Right lobe of liver (tissue), 6 donors: Measurements from ENCODE around the gene HDHD3. TPM values are rescaled to one million over a fixed set of nuclear protein-coding genes. Genes with fewer than 3 reads are reported as not detected.
A peak's percentile ranks its signal among the peaks of the same experiment; 100 is the strongest.

Experiments
- ATAC-seq, 4 donors: fragments of 200-7000 bp; cut with Tn5 transposase; one replicate each; pipeline ENCODE4 v1.9.1; 2020; ENCODE audit warnings: mild to moderate bottlenecking in 4 of 4, moderate library complexity in 4 of 4
- DNase-seq, 3 donors: peaks; one replicate each; pipeline ENCODE4 v3.0.0-alpha.2; 2020
- H3K27ac ChIP-seq, 3 donors: fragments of 200-600 bp; one replicate each; pipeline ENCODE4 v1.8.0; 2022
- H3K27me3 ChIP-seq, 2 donors: fragments of 200-600 bp; one replicate each; pipeline ENCODE4 v1.8.0; 2022
- H3K36me3 ChIP-seq, 4 donors: fragments of 200-600 bp; sonication (generic) in 1 of 4; one replicate each; pipeline versions ENCODE4 v1.5.1 to v1.8.0; 2017 to 2022; ENCODE audit warnings: control low read depth in 1 of 4
- H3K4me1 ChIP-seq, 4 donors: fragments of 200-600 bp; sonication (generic) in 1 of 4; one replicate each; pipeline versions ENCODE4 v1.5.1 to v1.8.0; 2017 to 2022; ENCODE audit warnings: control low read depth in 1 of 4
- H3K4me3 ChIP-seq, 3 donors: fragments of 200-600 bp; one replicate each; pipeline ENCODE4 v1.8.0; 2022
- H3K9me3 ChIP-seq, 4 donors: fragments of 200-600 bp; sonication (generic) in 1 of 4; one replicate each; pipeline versions ENCODE4 v1.5.1 to v1.8.0; 2017 to 2022; ENCODE audit warnings: control low read depth in 1 of 4
- POLR2A ChIP-seq: fragments of 450-650 bp; IDR thresholded peaks from one replicate; pipeline ENCODE4 v1.6.1; 2017; ENCODE audit warnings: antibody characterized with exemption, mild to moderate bottlenecking
- WGBS: methylation state at CpG from one replicate; pipeline ENCODE4 v1.1.6; 2018; ENCODE audit warnings: low coverage, low lambda C conversion rate; ENCODE audit not compliant: insufficient coverage; ENCODE audit errors: missing lambda C conversion rate; 5-methylcytosine and 5-hydroxymethylcytosine counted together
- intact Hi-C, 2 donors: fragments of 100-400 bp; cut with DNase I; formaldehyde crosslinking; loops; one replicate each; pipeline versions ENCODE4 v1.11.2 to v1.14.1; 2022
- total RNA-seq, 6 experiments: library from RNA; depleted of rRNA in 2 of 6; stranded (reverse); fragments of >200 nt in 2 of 6; fragmentation: NEBNext Ultra II Directional in 3 of 6; extraction: Animal tissue kit (Norgen Biotek cat#: 25700) in 3 of 6; gene quantifications; one replicate each; pipeline versions ENCODE4 v1.1.0 to v1.2.4, GENCODE V29; 2016 to 2023
- TF ChIP-seq, protein P1 (sequence below), 4 donors: fragments of 200-600 bp in 3 of 4; fragments of 450-650 bp in 1 of 4; IDR thresholded peaks; one replicate each; pipeline versions ENCODE4 v1.5.1 to v1.8.0; 2016 to 2022; ENCODE audit warnings: antibody characterized with exemption in 4 of 4, mild to moderate bottlenecking in 2 of 4
- donor health status: DM: no; HTN: yes; CAD: no.
- donor health status: DM: no; HTN: no; CAD: no.
- donor health status: DM: no; HTN: no; CAD: no.
- donor health status: DM: no; HTN: yes; CAD: no.
- donor health status: DM: no; HTN: yes; CAD: no.

Gene HDHD3
- total RNA-seq, 6 experiments from 2014 or later: 36.5 to 70.5 (median 67.1) TPM

DNA sequence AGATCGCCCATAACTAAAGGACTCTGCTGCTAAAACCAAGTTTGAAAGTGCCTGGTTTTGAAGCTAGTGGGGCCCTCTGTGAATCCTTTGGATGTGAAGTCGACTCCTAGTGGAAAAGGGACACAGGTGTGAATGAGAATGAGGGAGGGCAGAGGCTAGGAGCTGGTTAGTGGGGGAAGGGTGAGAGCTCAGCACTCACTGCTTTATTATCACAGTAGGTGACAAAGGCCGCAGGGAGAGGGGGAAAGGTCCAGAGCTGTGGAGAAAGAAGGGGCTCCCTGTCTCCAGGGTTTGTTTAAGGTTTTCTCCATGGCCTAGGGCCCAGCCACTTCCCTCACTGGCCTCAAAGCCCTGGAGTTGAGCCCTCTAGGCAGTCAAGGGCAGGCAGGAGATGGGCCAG is 3.5 kb downstream of the HDHD3 start:
- ATAC-seq (no peak), DNase-seq (no peak)
- no peak for TF ChIP-seq POLR2A
- TF ChIP-seq, protein P1, sequence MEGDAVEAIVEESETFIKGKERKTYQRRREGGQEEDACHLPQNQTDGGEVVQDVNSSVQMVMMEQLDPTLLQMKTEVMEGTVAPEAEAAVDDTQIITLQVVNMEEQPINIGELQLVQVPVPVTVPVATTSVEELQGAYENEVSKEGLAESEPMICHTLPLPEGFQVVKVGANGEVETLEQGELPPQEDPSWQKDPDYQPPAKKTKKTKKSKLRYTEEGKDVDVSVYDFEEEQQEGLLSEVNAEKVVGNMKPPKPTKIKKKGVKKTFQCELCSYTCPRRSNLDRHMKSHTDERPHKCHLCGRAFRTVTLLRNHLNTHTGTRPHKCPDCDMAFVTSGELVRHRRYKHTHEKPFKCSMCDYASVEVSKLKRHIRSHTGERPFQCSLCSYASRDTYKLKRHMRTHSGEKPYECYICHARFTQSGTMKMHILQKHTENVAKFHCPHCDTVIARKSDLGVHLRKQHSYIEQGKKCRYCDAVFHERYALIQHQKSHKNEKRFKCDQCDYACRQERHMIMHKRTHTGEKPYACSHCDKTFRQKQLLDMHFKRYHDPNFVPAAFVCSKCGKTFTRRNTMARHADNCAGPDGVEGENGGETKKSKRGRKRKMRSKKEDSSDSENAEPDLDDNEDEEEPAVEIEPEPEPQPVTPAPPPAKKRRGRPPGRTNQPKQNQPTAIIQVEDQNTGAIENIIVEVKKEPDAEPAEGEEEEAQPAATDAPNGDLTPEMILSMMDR (IDR thresholded peaks at IDR 0.05): no peak
- Histone ChIP-seq H3K4me3 (no peak overlapping the region), H3K9me3 (no peaks in the 10 kb centered on the region), H3K27ac (no peak overlapping the region), H3K4me1 (peaks cover 0 to 44% (median 14%) of the 10 kb centered on the region in 4 donors), H3K36me3 (peaks cover 0 to 25% (median 8%) of the 10 kb centered on the region in 4 donors), H3K27me3 (no peaks in the 10 kb centered on the region)
- 53% methylated on average over 2 of the region's 3 CpGs for WGBS
- intact Hi-C loops: no loop called here

DNA sequence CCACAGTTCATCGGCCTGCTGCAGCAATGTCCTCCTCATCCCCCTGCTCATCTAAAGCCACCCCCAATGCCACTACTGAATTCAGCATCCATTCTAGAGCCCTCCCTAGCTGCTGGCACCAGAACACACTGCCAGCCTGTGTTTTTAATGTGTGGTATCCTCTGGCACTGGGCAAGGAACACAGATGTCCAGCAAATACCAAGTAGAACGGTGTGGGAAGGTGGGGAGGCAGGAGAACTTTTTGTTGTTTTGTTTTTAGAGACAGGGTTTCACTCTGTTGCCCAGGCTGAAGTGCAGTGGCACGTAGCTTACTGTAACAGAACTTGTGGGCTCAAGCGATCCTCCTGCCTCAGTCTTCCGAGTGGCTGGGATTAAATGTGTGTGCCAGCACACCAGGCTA is 4.7 kb downstream of the HDHD3 start:
- intact Hi-C loops: no loop called here
- no peak overlapping the region for H3K4me3 ChIP-seq
- no peak for TF ChIP-seq POLR2A
- TF ChIP-seq, protein P1 (IDR thresholded peaks at IDR 0.05): no peak
- H3K9me3 ChIP-seq: no peaks in the 10 kb centered on the region
- WGBS: 44% methylated on average over 3 of the region's 5 CpGs
- no peak overlapping the region for H3K27ac ChIP-seq
- DNase-seq (no peak), ATAC-seq (no peak)
- peaks cover 0 to 25% (median 8%) of the 10 kb centered on the region in 4 donors for H3K36me3 ChIP-seq
- peaks cover 0 to 44% (median 13%) of the 10 kb centered on the region in 4 donors for H3K4me1 ChIP-seq
- no peaks in the 10 kb centered on the region for H3K27me3 ChIP-seq

DNA sequence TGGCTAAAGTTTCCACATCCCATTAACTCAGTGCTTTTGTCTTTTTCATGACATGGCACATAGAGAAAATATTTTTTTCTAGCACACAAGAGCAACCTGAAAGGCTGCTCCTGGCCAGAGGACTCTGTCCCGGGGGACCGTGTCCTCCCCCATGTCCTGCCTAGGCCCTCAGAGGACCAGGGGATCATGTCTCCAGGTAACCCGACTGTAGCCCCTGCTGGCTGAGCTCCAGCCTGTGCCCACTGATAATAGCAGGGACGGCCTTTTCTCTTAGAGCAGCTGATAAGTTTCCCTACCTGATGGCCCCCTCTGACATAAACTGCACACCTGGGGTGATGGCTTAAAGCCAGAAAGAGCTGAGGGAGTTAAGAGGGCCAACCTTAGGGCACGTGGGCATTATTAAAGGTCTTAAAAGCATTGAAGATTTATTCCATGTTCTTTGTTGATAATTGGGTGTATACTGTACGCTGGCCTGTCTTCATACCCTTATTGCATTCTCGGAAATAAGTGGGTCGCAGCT is 5.9 kb downstream of the HDHD3 start:
- peaks cover 0 to 44% (median 13%) of the 10 kb centered on the region in 4 donors for H3K4me1 ChIP-seq
- intact Hi-C loops: no loop called here

DNA sequence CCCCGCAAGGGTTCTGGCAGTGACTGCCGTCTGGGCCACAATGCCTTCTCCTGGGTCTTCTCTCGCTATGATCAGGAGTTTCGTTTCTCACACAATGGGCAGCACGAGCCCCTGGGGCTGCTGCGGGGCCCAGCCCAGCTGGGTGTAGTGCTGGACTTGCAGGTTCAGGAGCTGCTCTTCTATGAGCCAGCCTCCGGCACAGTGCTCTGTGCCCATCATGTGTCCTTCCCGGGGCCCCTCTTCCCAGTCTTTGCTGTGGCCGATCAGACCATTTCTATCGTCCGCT is 7.0 kb downstream of the HDHD3 start:
- DNase-seq: no peak
- H3K27me3 ChIP-seq: no peaks in the 10 kb centered on the region
- ATAC-seq: no peak
- peaks cover 0 to 20% (median 8%) of the 10 kb centered on the region in 4 donors for H3K36me3 ChIP-seq
- no peaks in the 10 kb centered on the region for H3K9me3 ChIP-seq
- no peak overlapping the region for H3K4me3 ChIP-seq
- peak overlapping the region in 1 of 3 donors; percentile 36 for H3K27ac ChIP-seq
- intact Hi-C loops: no loop called here
- peaks cover 0 to 37% (median 10%) of the 10 kb centered on the region in 4 donors for H3K4me1 ChIP-seq
- WGBS: 48% methylated on average over 5 of the region's 11 CpGs
- TF ChIP-seq, protein P1 (IDR thresholded peaks at IDR 0.05): no peak
- no peak for TF ChIP-seq POLR2A

More for the DNA sequence above, 5.9 kb downstream of the HDHD3 start:
- peak overlapping the region in 1 of 3 donors; percentile 36 for H3K27ac ChIP-seq
- H3K27me3 ChIP-seq: no peaks in the 10 kb centered on the region
- no peak for ATAC-seq
- TF ChIP-seq, protein P1 (IDR thresholded peaks at IDR 0.05): no peak
- TF ChIP-seq POLR2A: no peak
- no peaks in the 10 kb centered on the region for H3K9me3 ChIP-seq
- peaks cover 0 to 25% (median 8%) of the 10 kb centered on the region in 4 donors for H3K36me3 ChIP-seq
- no peak for DNase-seq
- WGBS: 54% methylated on average over 7 of the region's 8 CpGs
- H3K4me3 ChIP-seq: no peak overlapping the region
